Measurements from ENCODE around the gene PI4KB. TPM values are rescaled to one million over a fixed set of nuclear protein-coding genes. Genes with fewer than 3 reads are reported as not detected.

PI4KB gene
- 49.5 and 56.3 TPM in 2 replicates for total RNA-seq

DNA sequence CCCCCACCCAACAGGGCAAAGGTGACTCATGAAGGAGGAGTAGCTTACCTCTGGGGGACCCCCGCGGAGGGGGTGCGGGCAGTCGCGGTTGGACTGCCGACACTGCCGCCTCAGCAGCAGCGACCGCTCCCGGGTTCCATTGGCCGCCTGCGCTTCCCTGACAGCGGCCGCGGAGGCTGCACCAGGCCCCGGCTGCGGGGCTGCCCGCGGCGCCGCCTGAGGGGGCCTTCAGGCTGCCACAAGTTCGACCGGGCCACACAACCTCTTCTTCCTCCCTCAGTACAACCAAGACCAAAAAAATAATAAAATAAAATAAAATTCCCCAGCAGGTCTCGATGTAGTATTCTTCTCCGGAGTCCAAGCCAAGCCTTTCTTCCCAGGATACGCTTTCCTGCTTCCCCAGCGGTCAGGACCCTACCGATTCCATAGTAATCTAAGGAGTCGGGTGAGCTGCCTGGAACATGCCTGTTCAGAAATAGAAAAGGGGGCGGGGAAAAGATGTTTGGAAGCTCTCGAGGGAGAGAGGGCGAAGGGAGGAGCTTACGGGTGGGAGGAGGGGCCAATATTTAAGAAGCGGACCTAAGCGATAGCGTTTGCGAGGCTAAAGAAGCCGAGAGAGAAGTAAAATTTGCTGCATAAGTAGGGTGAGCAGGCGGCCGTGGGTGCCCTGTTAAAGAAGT is at the start of gene PI4KB:
Gene PI4KB (minus strand): TSS at position 194 of the 680 bp plus-strand sequence. CDS start 10,935 bp downstream, outside the sequence.

DNA sequence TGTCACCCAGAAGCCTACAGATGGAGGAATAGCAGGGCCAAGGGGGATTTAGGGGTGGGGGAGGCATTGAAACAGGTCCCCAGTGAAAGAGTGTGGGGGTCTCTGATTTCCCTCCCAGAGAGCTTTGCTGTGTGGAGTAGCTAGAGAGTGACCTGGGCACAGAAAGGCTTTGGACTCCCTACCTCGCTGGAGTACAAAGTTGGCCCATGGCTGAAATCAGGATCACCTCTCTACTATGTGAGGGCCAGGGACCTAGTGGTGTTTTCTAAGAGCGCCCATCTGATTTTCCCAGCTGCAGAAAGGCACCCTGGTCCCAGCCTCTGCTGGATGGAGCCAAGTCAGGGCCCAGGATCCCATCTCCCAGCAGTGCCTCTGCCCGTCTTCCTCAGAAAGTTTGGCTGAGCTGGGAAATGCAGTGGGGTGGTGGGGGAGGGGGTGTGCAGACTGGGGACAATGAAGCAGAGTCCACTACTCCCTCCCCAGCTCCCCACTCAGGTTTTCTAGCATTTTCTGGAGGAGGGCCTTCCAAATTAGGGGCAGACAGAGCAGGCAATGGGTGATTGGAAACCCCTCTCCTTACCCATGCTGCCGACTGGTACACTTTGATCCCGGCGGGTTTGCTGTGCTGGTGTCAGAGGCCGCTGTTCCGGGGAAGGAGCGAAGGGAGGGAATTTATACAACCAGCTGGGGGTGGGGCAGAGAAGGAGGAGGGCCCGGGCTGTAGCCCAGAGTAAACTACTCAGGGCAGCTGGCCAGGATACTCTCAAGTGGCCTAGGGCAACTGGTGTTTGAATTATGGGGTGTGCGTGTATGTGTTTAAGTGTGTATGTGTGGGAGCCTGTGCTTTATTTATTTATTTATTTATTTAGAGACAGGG is 45.1 kb upstream of the PI4KB start, which contains the start of gene SELENBP1:
Gene SELENBP1 (minus strand): TSS at position 648 of the 877 bp plus-strand sequence. CDS start 64 bp downstream, at position 584.

DNA sequence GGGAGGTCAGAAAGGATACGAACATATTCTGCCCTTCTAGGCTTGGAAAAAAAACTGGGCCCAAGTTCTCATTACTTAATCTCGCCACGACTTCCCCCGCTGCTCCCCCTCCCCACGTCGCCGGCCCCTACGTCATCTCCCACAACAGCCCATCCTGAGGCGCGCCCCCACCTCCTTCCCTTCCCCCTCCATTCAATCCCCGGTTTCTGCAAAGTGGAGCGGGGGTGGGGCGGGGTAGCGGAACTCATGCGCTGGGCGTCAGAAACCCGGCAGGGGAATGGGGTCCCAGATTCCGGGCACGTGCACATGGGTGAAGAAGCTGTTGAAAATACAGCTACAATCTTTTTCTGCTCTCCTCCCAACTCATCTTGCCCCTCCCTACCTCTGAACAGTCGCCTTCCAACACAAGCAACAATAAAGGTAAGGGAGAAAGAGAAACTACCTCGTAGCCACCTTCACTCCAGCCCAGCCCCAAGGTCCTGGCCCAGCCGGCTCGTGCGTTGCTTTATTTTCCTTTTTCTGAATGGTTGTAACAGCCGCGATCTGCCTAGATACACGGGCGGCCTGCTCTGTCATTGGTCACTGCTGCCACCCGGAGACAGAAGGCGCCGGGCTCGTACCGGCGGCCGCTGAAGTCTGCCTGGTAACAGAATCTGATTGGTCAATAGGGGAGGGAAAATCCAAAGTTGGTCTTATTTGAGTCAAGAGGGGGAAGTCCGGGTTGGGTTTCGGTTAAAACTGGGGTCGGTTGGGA is 19.7 kb upstream of the PI4KB start, which contains the start of gene RFX5:
Gene RFX5 (minus strand): TSS at position 484 of the 754 bp plus-strand sequence. CDS start 932 bp downstream, outside the sequence.

DNA sequence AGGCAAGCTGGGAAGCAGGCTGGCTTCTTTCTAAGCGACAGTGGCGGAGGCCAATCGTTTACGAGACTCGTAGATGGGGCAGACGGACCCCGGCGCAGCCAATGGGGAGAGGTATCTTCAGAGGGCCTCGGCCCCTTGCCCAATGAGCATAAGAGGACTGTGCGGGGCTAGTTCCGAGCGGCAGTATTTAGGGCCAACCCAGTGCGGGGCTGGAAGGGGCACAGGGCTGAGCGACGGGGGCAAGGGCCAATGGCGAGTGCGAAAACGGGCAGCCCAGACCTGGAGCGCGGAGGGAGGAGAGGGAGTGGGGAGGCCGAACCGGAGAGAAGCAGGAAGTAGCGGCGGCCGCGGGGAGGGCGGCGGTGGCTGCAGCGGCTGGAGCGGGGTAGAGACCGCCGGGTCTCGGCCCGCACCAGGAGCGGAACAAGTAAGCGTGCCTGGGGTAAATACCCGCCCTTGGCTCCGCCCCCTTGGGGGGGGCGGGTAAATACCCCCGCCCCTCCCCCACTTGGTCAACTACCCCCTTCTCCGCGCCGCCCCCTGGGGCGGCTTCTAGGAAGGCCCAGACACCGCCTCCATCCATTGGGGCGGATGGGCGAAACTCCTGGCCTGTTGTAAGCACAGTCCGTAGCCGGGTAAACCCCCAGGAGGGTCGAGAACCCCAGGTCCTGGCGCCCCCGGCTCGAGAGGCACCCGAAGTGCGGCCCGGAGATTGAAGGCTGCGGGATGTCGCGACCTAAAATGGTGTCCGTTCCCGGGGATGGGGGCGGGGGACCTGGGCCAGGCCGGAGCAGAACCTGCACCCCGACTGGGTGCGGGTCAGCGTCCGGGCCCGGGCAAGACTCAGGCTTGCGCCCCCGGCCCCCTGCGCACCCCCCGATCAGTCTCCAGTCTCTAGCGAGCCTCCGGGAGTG is 45.0 kb downstream of the PI4KB start, which contains the start of gene ZNF687:
Gene ZNF687 (plus strand): TSS at position 331 of the 914 bp plus-strand sequence. CDS start 3,993 bp downstream, outside the sequence.

DNA sequence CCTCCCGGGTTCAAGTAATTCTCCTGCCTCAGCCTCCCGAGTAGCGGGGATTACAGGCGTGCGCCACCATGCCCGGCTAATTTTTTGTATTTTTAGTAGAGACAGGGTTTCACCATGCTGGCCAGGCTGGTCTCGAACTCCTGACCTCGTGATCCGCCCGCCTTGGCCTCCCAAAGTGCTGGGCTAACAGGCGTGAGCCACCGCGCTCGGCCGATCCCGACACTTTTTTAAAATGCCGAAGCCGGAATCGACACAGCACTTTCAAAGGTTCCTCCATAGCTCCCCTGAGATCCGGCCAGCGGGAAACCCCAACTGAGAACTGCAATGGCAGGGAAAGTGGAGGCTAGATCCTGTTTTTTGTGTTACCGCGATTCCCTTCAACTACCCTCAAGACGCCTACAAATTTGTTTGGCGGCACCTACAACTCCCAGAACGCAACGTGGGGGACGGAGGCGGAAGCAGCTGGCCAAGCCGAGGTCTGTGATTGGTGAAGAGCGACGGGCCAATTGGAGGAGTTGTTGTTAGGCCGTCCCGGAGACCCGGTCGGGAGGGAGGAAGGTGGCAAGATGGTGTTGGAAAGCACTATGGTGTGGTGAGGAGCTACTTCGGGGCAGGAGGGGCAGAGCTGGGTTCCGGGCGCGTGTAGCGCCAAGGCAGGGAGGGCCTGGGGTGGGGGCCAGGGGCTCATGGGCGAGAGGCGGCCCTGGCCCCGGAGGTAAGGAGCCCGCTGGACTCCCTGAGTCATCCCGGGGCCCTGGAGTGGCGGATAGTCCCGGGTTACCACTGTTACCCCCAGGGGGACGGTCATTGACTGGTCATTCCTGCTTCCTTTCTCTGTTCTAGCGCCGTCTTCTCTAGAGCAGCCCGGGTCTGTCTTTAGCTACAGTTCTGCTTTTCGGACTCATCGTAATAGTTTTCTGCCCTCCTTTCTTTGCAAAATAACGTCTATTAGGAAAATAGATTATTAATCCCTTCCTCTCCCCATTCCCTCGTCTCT is 72.7 kb downstream of the PI4KB start, which contains the start of gene PSMD4:
Gene PSMD4 (plus strand): TSS at position 518 of the 997 bp plus-strand sequence. CDS start 49 bp downstream, at position 567.

Other genes with a start within 250 kb of the PI4KB start
- 2.0 and 2.2 TPM in 2 replicates for gene SEMA6C, start 180.8 kb downstream of the PI4KB start, total RNA-seq
- gene TNFAIP8L2, start 170.8 kb downstream of the PI4KB start, total RNA-seq = not detected in 2 replicates
- gene LYSMD1, start 161.5 kb downstream of the PI4KB start, total RNA-seq = 6.6 and 6.7 TPM in 2 replicates
- gene SCNM1, start 161.3 kb downstream of the PI4KB start, total RNA-seq = 25.0 and 27.6 TPM in 2 replicates
- gene TMOD4, start 151.4 kb downstream of the PI4KB start, total RNA-seq = not detected in 2 replicates
- gene VPS72, start 137.2 kb downstream of the PI4KB start, total RNA-seq = 27.1 and 27.8 TPM in 2 replicates
- gene PIP5K1A, start 128.9 kb downstream of the PI4KB start, total RNA-seq = 66.9 and 68.2 TPM in 2 replicates
- gene PSMD4, start 72.7 kb downstream of the PI4KB start, total RNA-seq = 164 and 174 TPM in 2 replicates
- 11.2 and 12.5 TPM in 2 replicates for gene ZNF687, start 45.1 kb downstream of the PI4KB start, total RNA-seq
- 29.0 and 31.7 TPM in 2 replicates for gene RFX5, start 19.8 kb upstream of the PI4KB start, total RNA-seq
- 27.1 and 59.5 TPM in 2 replicates for gene SELENBP1, start 45.3 kb upstream of the PI4KB start, total RNA-seq
- gene PSMB4, start 72.2 kb upstream of the PI4KB start, total RNA-seq = 233 and 243 TPM in 2 replicates
- gene POGZ, start 132.1 kb upstream of the PI4KB start, total RNA-seq = 27.8 and 37.4 TPM in 2 replicates
- 0.13 TPM in 1 of 2 replicates, not detected in the other for gene CGN, start 184.0 kb upstream of the PI4KB start, total RNA-seq
- gene TUFT1, start 212.9 kb upstream of the PI4KB start, total RNA-seq = 3.5 and 10.5 TPM in 2 replicates

Measured in smooth muscle cell of the pulmonary artery (primary cell).